ENCODE results near the gene SCAI. TPM values are rescaled to one million over a fixed set of nuclear protein-coding genes. Genes with fewer than 3 reads are reported as not detected.

The SCAI gene
- total and polyA plus RNA-seq, 2 experiments from 2014 or later = 13.3 to 35.0 TPM

DNA sequence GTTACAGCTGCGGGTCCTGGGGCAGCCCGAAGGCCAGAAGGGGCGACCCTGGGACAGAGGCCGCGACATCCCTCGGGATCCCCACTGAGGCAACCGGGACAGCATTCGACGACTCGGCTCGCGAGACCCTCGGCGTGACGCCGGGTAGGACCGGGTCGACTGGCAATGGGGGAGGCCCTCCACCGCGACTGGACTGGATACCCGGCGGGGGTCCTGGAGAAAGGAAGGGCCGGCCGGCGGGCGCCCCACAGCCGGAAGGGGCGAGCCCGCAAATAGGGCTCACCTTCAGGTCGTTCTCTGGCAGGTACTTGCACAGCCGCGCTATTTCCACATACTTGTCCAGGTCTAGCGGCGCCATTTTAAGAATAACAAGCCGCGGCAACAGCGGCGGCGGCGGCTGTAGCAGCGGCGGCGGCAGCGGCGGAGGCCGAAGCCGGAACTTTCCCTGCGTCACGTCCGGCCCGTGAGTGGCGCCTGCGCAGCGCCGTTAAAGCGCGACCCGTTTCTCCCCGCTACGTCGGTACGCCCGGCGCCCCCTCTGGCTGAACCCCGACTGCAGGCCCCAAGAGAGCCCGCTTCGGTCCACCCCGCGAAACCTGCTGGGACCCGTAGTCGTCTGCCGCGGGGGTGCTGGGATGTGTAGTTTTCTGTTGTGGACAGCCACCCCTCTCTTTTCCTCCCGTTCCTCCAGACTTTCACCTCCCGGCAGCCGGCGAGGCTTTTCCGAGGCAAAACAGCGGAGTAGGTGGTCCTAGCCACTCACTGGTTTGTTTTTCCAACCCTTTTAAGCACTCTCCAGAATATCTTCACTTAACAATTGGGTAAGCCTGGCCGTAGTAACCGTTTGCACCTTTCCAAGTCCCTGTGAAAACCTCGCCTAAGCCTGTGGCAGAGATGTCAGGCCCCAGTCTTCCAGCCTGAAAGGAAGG, 46.3 kb upstream of the SCAI start, which contains the start of gene PPP6C:
Gene PPP6C, minus strand, starts transcription at position 443 of the 929 bp plus-strand sequence. Its CDS starts 85 bp downstream, at position 358.
- ATAC-seq (peak; percentile 96), DNase-seq (ENCODE audit: low spot score) (peak; percentile 99)
- Histone ChIP-seq H3K4me3 (peak within 1 kb of the TSS; percentile 96), H4K20me1 (replicated peaks; ENCODE audit: insufficient read depth) (peaks cover 35% of the 10 kb centered on the region), H3K27ac (ENCODE audit: low read depth) (peak within 1 kb of the TSS; percentile 93), H3K4me1 (ENCODE audit: insufficient read depth) (peaks cover 4% of the 10 kb centered on the region; the same call in 1 of the 2 replicates), H3F3A (replicated peaks; ENCODE audit: low read depth) (peaks cover 6% of the 10 kb centered on the region; the same call in 1 of the 2 replicates), H2AFZ (peak within 1 kb of the TSS; percentile 99), H3K4me2 (peak within 1 kb of the TSS; percentile 100), H3K27me3 (ENCODE audit: insufficient read depth) (no peaks in the 10 kb centered on the region), H3K9me2 (ENCODE audit: insufficient read depth) (no peaks in the 10 kb centered on the region), H3K36me3 (ENCODE audit: insufficient read depth) (no peaks in the 10 kb centered on the region), H3K79me2 (replicated peaks; ENCODE audit: insufficient read depth) (peaks cover 49% of the 10 kb centered on the region)
- H3K36me3 Mint-ChIP-seq (ENCODE audit: low read depth) = no peaks in the 10 kb centered on the region
- H3K4me1 Mint-ChIP-seq = peaks cover 7% of the 10 kb centered on the region; the same call in 2 of the 3 replicates
- peaks cover 10% of the 10 kb centered on the region for H3K27me3 Mint-ChIP-seq (ENCODE audit: insufficient read depth, low read depth, poor library complexity)
- H3K27ac Mint-ChIP-seq = peak within 1 kb of the TSS; percentile 95
- H3K4me3 Mint-ChIP-seq = peak within 1 kb of the TSS; percentile 95
- TF ChIP-seq POLR2AphosphoS5 (IDR thresholded peaks at IDR 0.05; ENCODE audit: low read depth) (peak; percentile 76), CREB1 (CRISPR knock-in tag; IDR thresholded peaks at IDR 0.05; ENCODE audit: low read depth) (peak; percentile 95), JUNB (IDR thresholded peaks at IDR 0.05; ENCODE audit: unreplicated experiment) (no peak), NANOG (IDR thresholded peaks at IDR 0.05; ENCODE audit: borderline replicate concordance) (no peak), ZNF114 (CRISPR knock-in tag; IDR thresholded peaks at IDR 0.05) (no peak), EZH2 (IDR thresholded peaks at IDR 0.05; ENCODE audit: low read depth, unreplicated experiment) (no peak), ZNF331 (CRISPR knock-in tag; IDR thresholded peaks at IDR 0.05; ENCODE audit: low read depth) (no peak), EZH2phosphoT487 (IDR thresholded peaks at IDR 0.05; ENCODE audit: unreplicated experiment) (no peak), STAT1 (IDR thresholded peaks at IDR 0.05; ENCODE audit: unreplicated experiment) (no peak)
- TF ChIP-seq, protein P1, sequence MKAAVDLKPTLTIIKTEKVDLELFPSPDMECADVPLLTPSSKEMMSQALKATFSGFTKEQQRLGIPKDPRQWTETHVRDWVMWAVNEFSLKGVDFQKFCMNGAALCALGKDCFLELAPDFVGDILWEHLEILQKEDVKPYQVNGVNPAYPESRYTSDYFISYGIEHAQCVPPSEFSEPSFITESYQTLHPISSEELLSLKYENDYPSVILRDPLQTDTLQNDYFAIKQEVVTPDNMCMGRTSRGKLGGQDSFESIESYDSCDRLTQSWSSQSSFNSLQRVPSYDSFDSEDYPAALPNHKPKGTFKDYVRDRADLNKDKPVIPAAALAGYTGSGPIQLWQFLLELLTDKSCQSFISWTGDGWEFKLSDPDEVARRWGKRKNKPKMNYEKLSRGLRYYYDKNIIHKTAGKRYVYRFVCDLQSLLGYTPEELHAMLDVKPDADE (IDR thresholded peaks at IDR 0.05) = peak; percentile 95
- TF ChIP-seq, protein P2, sequence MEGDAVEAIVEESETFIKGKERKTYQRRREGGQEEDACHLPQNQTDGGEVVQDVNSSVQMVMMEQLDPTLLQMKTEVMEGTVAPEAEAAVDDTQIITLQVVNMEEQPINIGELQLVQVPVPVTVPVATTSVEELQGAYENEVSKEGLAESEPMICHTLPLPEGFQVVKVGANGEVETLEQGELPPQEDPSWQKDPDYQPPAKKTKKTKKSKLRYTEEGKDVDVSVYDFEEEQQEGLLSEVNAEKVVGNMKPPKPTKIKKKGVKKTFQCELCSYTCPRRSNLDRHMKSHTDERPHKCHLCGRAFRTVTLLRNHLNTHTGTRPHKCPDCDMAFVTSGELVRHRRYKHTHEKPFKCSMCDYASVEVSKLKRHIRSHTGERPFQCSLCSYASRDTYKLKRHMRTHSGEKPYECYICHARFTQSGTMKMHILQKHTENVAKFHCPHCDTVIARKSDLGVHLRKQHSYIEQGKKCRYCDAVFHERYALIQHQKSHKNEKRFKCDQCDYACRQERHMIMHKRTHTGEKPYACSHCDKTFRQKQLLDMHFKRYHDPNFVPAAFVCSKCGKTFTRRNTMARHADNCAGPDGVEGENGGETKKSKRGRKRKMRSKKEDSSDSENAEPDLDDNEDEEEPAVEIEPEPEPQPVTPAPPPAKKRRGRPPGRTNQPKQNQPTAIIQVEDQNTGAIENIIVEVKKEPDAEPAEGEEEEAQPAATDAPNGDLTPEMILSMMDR (conservative IDR thresholded peaks at IDR 0.05; ENCODE audit: low read depth in 2 of 2) = peak; percentile 49 to 74
- TF ChIP-seq, protein P3, sequence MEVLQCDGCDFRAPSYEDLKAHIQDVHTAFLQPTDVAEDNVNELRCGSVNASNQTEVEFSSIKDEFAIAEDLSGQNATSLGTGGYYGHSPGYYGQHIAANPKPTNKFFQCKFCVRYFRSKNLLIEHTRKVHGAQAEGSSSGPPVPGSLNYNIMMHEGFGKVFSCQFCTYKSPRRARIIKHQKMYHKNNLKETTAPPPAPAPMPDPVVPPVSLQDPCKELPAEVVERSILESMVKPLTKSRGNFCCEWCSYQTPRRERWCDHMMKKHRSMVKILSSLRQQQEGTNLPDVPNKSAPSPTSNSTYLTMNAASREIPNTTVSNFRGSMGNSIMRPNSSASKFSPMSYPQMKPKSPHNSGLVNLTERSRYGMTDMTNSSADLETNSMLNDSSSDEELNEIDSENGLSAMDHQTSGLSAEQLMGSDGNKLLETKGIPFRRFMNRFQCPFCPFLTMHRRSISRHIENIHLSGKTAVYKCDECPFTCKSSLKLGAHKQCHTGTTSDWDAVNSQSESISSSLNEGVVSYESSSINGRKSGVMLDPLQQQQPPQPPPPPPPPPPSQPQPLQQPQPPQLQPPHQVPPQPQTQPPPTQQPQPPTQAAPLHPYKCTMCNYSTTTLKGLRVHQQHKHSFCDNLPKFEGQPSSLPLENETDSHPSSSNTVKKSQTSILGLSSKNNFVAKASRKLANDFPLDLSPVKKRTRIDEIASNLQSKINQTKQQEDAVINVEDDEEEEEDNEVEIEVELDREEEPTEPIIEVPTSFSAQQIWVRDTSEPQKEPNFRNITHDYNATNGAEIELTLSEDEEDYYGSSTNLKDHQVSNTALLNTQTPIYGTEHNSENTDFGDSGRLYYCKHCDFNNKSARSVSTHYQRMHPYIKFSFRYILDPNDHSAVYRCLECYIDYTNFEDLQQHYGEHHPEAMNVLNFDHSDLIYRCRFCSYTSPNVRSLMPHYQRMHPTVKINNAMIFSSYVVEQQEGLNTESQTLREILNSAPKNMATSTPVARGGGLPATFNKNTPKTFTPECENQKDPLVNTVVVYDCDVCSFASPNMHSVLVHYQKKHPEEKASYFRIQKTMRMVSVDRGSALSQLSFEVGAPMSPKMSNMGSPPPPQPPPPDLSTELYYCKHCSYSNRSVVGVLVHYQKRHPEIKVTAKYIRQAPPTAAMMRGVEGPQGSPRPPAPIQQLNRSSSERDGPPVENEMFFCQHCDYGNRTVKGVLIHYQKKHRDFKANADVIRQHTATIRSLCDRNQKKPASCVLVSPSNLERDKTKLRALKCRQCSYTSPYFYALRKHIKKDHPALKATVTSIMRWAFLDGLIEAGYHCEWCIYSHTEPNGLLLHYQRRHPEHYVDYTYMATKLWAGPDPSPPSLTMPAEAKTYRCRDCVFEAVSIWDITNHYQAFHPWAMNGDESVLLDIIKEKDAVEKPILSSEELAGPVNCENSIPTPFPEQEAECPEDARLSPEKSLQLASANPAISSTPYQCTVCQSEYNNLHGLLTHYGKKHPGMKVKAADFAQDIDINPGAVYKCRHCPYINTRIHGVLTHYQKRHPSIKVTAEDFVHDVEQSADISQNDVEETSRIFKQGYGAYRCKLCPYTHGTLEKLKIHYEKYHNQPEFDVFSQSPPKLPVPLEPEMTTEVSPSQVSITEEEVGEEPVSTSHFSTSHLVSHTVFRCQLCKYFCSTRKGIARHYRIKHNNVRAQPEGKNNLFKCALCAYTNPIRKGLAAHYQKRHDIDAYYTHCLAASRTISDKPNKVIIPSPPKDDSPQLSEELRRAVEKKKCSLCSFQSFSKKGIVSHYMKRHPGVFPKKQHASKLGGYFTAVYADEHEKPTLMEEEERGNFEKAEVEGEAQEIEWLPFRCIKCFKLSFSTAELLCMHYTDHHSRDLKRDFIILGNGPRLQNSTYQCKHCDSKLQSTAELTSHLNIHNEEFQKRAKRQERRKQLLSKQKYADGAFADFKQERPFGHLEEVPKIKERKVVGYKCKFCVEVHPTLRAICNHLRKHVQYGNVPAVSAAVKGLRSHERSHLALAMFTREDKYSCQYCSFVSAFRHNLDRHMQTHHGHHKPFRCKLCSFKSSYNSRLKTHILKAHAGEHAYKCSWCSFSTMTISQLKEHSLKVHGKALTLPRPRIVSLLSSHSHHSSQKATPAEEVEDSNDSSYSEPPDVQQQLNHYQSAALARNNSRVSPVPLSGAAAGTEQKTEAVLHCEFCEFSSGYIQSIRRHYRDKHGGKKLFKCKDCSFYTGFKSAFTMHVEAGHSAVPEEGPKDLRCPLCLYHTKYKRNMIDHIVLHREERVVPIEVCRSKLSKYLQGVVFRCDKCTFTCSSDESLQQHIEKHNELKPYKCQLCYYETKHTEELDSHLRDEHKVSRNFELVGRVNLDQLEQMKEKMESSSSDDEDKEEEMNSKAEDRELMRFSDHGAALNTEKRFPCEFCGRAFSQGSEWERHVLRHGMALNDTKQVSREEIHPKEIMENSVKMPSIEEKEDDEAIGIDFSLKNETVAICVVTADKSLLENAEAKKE (CRISPR knock-in tag; IDR thresholded peaks at IDR 0.05) = no peak
- TF ChIP-seq, protein P4, sequence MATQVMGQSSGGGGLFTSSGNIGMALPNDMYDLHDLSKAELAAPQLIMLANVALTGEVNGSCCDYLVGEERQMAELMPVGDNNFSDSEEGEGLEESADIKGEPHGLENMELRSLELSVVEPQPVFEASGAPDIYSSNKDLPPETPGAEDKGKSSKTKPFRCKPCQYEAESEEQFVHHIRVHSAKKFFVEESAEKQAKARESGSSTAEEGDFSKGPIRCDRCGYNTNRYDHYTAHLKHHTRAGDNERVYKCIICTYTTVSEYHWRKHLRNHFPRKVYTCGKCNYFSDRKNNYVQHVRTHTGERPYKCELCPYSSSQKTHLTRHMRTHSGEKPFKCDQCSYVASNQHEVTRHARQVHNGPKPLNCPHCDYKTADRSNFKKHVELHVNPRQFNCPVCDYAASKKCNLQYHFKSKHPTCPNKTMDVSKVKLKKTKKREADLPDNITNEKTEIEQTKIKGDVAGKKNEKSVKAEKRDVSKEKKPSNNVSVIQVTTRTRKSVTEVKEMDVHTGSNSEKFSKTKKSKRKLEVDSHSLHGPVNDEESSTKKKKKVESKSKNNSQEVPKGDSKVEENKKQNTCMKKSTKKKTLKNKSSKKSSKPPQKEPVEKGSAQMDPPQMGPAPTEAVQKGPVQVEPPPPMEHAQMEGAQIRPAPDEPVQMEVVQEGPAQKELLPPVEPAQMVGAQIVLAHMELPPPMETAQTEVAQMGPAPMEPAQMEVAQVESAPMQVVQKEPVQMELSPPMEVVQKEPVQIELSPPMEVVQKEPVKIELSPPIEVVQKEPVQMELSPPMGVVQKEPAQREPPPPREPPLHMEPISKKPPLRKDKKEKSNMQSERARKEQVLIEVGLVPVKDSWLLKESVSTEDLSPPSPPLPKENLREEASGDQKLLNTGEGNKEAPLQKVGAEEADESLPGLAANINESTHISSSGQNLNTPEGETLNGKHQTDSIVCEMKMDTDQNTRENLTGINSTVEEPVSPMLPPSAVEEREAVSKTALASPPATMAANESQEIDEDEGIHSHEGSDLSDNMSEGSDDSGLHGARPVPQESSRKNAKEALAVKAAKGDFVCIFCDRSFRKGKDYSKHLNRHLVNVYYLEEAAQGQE (IDR thresholded peaks at IDR 0.05; ENCODE audit: unreplicated experiment) = no peak
- no peaks in the 10 kb centered on the region for H3K9me3 Mint-ChIP-seq
